ENCODE results near the gene CHD2.

GRCh38 chr15:93066224-93066681, 166.1 kb downstream of the CHD2 start:
- TF ChIP-seq POLR2A (IDR thresholded peaks at IDR 0.05) (no peak), CTCF (IDR thresholded peaks at IDR 0.05) (no peak)
